OCI-LY3 (cell line): ENCODE results near the gene LAMTOR3.

ENCODE experiments used
- H2AFZ ChIP-seq: fragments of 200-600, 300-600 bp; shearing (Covaris generic); 2 replicates; pipeline ENCODE4 v1.6.0; 2014; ENCODE audit warnings: antibody characterized with exemption, low read depth, low read length
- H3K27ac ChIP-seq: fragments of 200-600, 300-600 bp; sonication (generic); 2 replicates; pipeline ENCODE4 v1.5.1; 2014; ENCODE audit warnings: mild to moderate bottlenecking, low read length, moderate library complexity, mixed read lengths
- H3K27me3 ChIP-seq: fragments of 200-600, 300-600 bp; sonication (generic); 2 replicates; pipeline ENCODE4 v1.6.1; 2014; ENCODE audit warnings: low read depth, low read length, mixed read lengths
- H3K36me3 ChIP-seq: fragments of 200-600, 300-600 bp; sonication (generic); replicated peaks from 2 replicates; pipeline ENCODE3; 2014; ENCODE audit warnings: low read depth, low read length, mixed read lengths
- H3K4me1 ChIP-seq: fragments of 300-600, 200-600 bp; sonication (generic); 2 replicates; pipeline ENCODE4 v1.6.1; 2014; ENCODE audit warnings: low read length, mixed read lengths
- H3K4me2 ChIP-seq: fragments of 200-600, 300-600 bp; sonication (generic); 2 replicates; pipeline ENCODE4 v1.6.1; 2014; ENCODE audit warnings: low read length, mixed read lengths
- H3K4me3 ChIP-seq: fragments of 300-600, 200-600 bp; sonication (generic); 2 replicates; pipeline ENCODE4 v1.5.1; 2014; ENCODE audit warnings: antibody characterized with exemption, mild to moderate bottlenecking, low read length, moderate library complexity
- H3K79me2 ChIP-seq: fragments of 300-600, 200-600 bp; shearing (Covaris generic); 2 replicates; pipeline ENCODE4 v1.6.1; 2014; ENCODE audit warnings: mild to moderate bottlenecking, low read length, mixed read lengths
- H3K9ac ChIP-seq: fragments of 300-600, 200-600 bp; shearing (Covaris generic); 2 replicates; pipeline ENCODE4 v1.6.0; 2014; ENCODE audit warnings: mild to moderate bottlenecking, low read length, moderate library complexity
- H3K9me3 ChIP-seq: fragments of 200-600, 300-600 bp; shearing (Covaris generic); 2 replicates; pipeline ENCODE4 v1.6.1; 2014; ENCODE audit warnings: low read length, mixed read lengths; ENCODE audit not compliant: insufficient read depth
- H4K20me1 ChIP-seq: fragments of 200-600, 300-600 bp; sonication (generic); 2 replicates; pipeline ENCODE4 v1.6.1; 2016; ENCODE audit warnings: low read length, mixed read lengths; ENCODE audit not compliant: insufficient read depth
- EZH2phosphoT487 ChIP-seq: fragments of 200-600 bp; shearing (Covaris generic); IDR thresholded peaks from 2 replicates; pipeline ENCODE4 v1.6.1; 2018; ENCODE audit warnings: antibody characterized with exemption, mixed run types, low read depth
- TF ChIP-seq, protein P1 (sequence below): fragments of 200-600, 300-600 bp; sonication (generic); IDR thresholded peaks from 2 replicates; pipeline ENCODE4 v1.5.1; 2014; ENCODE audit warnings: antibody characterized with exemption, low read length, low read depth

Gene LAMTOR3

DNA sequence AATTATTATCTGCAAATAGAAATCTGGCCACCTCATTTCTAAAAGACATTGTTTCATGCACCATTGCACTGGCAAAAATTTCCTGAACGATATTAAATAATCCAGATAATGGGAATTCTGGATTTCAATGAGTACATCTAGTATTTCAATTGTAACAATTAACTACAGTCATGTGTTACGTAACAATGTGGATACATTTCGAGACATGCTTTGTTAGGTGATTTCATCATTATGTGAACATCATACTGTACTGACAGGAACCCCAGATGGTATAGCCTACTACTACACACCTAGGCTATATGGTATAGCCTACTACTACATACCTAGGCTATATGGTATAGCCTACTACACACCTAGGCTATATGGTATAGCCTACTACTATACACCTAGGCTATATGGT, 14.8 kb downstream of the LAMTOR3 start:
- no peaks in the 10 kb centered on the region for H3K4me1 ChIP-seq
- H3K9ac ChIP-seq, result no peak overlapping the region
- no peaks in the 10 kb centered on the region for H3K27me3 ChIP-seq
- H3K79me2 ChIP-seq, result no peaks in the 10 kb centered on the region
- no peaks in the 10 kb centered on the region for H4K20me1 ChIP-seq
- no peaks in the 10 kb centered on the region for H3K9me3 ChIP-seq
- no peak overlapping the region for H3K27ac ChIP-seq
- no peak overlapping the region for H3K4me3 ChIP-seq
- no peak overlapping the region for H3K4me2 ChIP-seq
- H3K36me3 ChIP-seq, result peaks cover 16% of the 10 kb centered on the region
- no peak overlapping the region for H2AFZ ChIP-seq
- TF ChIP-seq EZH2phosphoT487, result no peak
- TF ChIP-seq, protein P1, sequence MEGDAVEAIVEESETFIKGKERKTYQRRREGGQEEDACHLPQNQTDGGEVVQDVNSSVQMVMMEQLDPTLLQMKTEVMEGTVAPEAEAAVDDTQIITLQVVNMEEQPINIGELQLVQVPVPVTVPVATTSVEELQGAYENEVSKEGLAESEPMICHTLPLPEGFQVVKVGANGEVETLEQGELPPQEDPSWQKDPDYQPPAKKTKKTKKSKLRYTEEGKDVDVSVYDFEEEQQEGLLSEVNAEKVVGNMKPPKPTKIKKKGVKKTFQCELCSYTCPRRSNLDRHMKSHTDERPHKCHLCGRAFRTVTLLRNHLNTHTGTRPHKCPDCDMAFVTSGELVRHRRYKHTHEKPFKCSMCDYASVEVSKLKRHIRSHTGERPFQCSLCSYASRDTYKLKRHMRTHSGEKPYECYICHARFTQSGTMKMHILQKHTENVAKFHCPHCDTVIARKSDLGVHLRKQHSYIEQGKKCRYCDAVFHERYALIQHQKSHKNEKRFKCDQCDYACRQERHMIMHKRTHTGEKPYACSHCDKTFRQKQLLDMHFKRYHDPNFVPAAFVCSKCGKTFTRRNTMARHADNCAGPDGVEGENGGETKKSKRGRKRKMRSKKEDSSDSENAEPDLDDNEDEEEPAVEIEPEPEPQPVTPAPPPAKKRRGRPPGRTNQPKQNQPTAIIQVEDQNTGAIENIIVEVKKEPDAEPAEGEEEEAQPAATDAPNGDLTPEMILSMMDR, result no peak

DNA sequence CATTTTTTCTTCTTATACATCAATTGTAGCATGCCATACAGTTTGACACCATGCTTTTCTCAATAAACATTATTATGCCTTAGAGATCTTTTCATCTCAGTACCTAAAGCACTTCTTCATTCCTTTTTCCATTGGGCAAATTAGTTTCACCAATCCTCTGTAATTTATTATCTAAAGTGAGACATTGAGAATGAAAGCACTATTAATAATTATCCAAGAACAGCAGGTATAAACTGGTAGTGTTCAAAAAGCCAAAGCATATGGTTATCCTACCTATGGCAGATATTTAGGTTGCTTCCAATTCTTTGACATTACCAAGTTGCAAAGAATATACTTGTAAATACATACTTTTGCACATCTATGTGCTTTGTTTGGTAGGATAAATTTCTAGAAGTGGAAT, 15.6 kb downstream of the LAMTOR3 start:
- H3K9me3 ChIP-seq, result no peaks in the 10 kb centered on the region
- H2AFZ ChIP-seq, result no peak overlapping the region
- H4K20me1 ChIP-seq, result no peaks in the 10 kb centered on the region
- no peak overlapping the region for H3K9ac ChIP-seq
- no peak overlapping the region for H3K4me2 ChIP-seq
- H3K27me3 ChIP-seq, result no peaks in the 10 kb centered on the region
- no peaks in the 10 kb centered on the region for H3K4me1 ChIP-seq
- no peaks in the 10 kb centered on the region for H3K79me2 ChIP-seq
- H3K36me3 ChIP-seq, result peaks cover 16% of the 10 kb centered on the region
- no peak overlapping the region for H3K27ac ChIP-seq
- TF ChIP-seq EZH2phosphoT487, result no peak
- TF ChIP-seq, protein P1, result no peak
- no peak overlapping the region for H3K4me3 ChIP-seq

DNA sequence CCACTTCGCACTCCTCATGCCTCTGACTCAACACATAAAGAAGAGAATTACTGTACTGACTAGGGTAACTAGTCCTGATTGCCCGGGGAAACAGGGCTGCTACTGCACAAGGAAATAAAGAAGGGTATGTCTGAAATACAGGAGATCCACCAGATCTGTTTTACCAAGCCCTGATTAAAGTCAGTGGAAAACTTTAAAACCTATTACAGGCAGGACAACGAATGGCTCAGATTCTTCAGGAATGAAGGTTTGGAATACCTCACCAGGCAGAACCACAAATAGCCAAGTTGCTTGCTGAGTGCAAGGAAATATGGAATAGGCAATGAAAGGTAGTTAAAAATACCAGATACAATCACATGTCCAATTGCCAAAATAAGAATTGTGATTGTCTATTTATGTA, 17.3 kb downstream of the LAMTOR3 start:
- H3K4me2 ChIP-seq, result no peak overlapping the region
- H2AFZ ChIP-seq, result no peak overlapping the region
- TF ChIP-seq, protein P1, result no peak
- TF ChIP-seq EZH2phosphoT487, result no peak
- no peak overlapping the region for H3K4me3 ChIP-seq
- H3K4me1 ChIP-seq, result no peaks in the 10 kb centered on the region
- no peaks in the 10 kb centered on the region for H3K79me2 ChIP-seq
- no peaks in the 10 kb centered on the region for H4K20me1 ChIP-seq
- no peak overlapping the region for H3K9ac ChIP-seq
- H3K27me3 ChIP-seq, result no peaks in the 10 kb centered on the region
- H3K9me3 ChIP-seq, result no peaks in the 10 kb centered on the region
- peaks cover 18% of the 10 kb centered on the region for H3K36me3 ChIP-seq
- H3K27ac ChIP-seq, result no peak overlapping the region

DNA sequence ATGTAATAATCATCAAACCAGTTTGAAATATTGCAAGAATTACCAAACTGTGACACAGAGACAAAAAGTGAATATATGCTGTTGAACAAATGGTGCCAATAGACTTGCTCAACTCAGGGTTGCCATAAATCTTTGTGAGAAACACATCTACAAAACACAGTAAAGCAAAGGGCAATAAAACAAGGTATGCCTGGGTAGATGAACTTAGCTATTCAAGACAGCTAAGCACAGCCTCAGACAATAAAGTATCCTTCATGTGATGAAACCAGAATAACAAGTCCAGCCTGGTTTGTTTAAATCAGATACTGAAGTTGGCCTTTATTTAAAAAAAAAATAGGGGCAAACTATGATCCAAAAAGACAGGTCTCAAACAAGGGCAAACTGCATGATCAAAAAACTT, 19.2 kb downstream of the LAMTOR3 start:
- no peaks in the 10 kb centered on the region for H3K79me2 ChIP-seq
- H3K4me2 ChIP-seq, result no peak overlapping the region
- H2AFZ ChIP-seq, result no peak overlapping the region
- H3K4me3 ChIP-seq, result no peak overlapping the region
- peaks cover 24% of the 10 kb centered on the region for H3K36me3 ChIP-seq
- H3K4me1 ChIP-seq, result no peaks in the 10 kb centered on the region
- no peaks in the 10 kb centered on the region for H4K20me1 ChIP-seq
- no peak for TF ChIP-seq EZH2phosphoT487
- TF ChIP-seq, protein P1, result no peak
- no peaks in the 10 kb centered on the region for H3K27me3 ChIP-seq
- no peaks in the 10 kb centered on the region for H3K9me3 ChIP-seq
- H3K9ac ChIP-seq, result no peak overlapping the region
- H3K27ac ChIP-seq, result no peak overlapping the region
